HG02943 (cell line): ENCODE data around the gene VTI1A.

Experiments used
- ATAC-seq: cut with Tn5 transposase; IDR thresholded peaks from one replicate; pipeline ENCODE4 v1.9.1; 2021; ENCODE audit warnings: mild to moderate bottlenecking, low read depth, moderate library complexity; ENCODE audit not compliant: unreplicated experiment

VTI1A gene

DNA sequence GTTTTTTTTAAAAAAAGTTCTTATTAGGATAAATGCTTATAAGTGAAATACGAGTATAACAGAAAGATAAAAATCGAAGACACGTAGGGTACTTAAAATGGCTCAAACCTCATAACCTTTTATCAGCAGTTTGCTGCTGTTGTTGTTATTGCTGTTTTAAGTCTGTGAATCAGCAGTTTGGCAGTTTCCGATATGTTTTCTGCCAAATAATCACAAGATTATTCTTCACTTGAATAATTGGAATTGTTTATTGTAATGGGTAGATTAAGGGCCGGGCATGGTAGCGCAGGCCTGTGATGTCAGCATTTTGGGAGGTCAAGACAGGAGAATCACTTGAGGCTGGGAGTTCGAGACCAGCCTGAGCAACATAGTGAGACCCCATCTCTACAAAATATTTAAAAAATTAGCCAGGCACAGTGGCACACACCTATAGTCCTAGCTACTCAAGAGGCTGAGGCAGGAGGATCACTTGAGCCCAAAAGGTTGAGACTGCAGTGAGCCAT, 177.6 kb downstream of the VTI1A start:
- no peak for ATAC-seq

DNA sequence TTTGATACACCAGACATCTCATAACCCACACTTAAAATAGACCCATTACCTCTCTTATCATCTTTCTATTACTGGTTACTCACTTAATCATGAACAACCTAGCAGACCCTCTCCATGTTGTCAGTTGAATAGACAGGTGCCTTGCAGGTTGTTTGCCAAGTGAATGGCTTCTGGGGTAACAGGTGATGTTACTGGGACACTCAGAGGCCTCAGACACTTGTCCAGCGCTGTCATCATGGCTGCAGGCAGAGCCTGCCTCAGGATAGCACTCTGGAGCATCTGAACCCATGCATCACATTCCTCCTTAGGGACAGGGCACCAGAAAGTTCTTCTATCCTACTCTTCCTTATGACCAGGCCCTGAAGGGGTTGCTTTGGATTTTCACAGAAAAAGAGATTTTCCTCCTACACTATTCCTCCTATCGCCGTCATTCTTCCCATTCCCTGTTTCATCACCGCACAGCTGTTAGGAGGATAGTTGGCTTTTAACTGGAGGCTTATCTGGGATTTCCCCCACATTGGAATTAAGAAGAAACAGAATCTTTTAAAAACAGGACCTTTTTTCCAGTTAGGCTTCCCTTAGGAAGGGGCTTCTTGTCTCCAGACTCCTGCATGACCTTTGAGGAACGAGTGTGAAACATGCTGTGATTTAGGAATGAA, 182.1 kb downstream of the VTI1A start:
- no peak for ATAC-seq

DNA sequence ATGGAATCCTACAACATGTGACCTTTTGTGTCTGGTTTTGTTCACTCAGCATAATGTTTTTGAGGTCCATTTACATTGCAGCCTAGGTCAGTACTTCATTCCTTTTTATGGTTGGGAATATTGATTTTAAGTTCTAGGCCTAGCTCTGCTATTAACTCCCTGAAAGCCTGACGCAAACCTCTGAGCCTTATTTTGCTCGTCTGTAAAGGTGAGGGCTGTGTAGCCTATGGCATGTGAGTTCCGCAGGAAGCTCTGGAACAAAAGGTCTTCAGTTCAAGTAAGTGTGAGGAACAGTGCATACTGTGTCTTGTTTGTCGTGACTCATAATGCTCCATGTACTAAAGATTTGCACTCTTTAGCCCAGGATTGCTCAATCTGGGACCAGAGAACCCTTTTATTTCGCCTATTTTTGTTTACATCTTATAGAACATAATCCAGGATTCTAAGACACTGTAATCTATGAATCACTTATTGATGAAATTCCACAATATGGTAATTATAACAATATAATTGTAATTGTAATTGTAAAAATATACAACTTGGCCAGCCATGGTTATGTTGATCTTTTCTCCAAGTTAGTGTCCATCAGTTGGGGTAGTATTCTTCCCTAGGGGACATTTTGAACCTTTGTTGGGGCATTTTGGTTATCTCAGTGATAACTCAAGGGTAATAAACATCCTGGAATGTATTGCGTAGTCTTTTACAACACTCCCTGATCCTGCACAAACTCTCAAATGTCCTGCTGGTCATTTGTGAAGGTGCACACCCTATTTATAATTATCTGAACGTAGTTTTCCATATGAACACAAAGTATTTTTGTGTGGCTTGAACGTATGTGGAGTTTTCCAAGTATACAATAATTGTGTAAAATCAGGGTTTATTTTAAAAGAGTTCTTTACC, 184.7 kb downstream of the VTI1A start:
- ATAC-seq, result no peak

DNA sequence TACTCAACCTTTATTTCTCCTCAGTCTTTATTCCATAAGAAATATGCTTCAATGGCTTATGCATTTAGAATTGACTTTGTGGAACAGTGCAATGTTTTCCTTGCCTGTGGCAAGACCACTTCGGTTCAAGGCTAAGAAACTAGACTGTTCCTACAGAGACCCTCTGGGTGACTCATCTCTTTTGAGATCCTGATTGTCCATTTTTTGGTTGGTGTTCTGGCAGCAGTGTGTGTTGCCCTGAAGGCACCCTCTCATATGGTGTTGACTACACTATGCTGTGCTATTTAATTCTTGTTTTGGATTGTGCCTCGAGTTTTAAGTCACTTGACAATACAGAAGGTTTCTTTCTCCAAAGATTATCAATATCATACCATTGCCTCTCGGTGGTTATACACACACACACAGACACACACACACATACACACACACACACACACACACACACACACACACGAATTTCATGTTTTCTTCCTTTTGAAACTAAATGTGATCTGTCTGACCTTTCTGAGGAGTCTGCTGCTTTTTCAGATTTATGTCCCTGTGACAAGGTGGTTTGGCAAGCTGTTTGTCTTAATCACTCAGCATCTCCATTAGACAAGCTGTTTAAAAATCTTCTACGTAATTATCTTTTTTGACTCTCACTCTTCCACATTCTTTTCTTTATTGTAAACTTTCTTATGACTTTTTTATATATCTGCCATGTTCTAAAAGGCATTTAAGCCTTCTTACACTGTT, 187.2 kb downstream of the VTI1A start:
- ATAC-seq, result no peak

DNA sequence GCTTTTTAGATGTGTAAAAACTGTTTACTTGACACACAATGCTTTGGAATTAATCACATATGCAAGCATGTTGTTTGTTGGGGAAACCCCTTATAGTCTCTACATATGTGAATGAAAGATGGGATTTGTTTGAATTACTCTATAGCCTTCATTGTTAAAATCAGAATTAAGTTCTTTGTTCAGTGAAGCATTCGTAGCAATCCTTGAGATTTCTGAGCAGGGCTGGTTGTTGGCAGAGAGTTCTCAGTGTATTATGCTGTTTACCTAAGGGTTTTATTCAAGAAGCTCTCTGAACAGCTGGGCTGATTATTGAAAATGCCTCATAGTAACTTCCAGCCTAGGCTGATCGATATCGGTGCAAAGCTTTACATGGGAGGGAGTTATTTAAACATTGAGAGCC, 190.9 kb downstream of the VTI1A start:
- no peak for ATAC-seq

DNA sequence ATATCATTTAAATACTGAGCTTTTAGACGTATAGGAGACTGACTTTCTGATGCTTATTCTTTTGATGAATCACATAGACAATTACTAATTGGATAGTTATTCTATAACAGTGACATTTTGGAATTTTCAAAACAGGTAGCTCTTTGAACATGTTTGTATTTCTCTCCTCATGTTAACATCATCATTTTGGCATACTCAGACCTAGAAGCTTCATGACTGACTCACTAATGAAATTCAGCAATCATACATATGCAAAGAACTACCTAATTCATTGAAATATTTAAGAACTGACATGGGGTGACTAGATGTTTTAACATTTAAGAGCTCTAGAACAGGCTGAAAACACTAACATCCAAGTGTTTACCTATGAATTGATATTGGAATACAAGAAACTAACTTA, 192.3 kb downstream of the VTI1A start:
- ATAC-seq, result no peak

DNA sequence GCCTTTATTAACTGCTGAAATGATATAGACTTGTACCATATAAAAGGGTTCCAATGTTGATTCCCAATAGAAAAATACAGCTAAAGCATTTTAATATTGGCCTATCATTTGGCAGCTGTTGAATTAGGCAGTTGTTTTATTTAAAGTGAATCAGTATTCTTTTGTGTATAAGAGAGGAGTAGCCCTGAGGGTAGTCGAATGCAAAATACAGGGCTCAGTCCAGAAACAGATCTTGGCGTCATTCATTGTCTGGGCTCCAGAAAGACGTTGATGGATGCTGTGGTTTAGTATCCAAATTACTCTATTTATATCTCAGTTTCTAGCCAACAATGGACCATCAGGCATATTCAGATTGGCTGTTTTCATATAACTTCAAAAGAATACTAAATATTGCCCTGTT, 193.6 kb downstream of the VTI1A start:
- ATAC-seq, result no peak

DNA sequence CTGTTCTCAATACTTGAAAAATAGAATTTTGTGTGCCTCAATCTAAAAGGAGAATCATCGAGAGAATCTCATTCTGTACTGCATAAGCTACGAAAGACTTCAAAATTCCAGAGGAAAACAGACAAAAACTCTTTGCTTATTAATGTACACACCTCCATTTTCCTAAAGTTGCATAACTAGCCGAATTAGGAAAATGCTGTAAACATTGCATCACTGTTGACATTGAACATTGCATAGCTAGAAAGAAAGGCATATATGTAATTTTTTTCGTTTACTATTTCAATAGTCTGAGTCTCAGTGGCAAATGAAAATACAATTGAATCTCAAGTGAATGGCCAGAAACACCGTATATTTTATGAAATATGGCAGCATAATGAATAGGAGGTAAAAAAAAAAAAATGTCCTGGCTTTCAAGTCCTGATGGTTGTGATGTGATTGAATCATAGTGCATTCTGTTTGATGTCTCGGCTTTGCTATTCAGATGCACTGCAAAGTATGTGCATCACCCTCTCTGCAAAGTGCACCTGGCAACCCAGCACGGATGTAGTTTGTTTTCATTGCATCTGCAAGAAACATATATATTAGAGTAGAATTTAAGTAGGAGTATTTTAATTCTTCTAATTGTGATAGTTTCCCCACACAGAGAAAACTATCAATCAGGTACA, 196.7 kb downstream of the VTI1A start:
- no peak for ATAC-seq

DNA sequence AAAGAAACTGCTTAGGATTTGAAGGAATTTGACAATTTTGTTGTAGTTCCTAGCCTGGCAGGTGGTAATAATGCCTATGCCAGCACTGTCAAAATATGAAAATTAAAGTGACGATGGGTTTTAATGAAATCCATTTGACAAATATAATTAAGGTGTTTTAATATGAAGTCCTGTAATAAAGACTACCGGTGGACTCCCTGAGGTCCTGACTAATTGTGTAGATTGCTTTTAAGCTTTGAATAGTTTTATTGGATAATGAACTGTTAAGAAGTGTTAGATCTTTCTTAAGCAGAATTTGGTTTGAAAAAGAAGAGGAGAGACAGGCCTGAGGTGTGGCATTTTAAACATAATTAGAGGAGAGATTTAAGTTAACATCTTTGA, 197.2 kb downstream of the VTI1A start:
- no peak for ATAC-seq

DNA sequence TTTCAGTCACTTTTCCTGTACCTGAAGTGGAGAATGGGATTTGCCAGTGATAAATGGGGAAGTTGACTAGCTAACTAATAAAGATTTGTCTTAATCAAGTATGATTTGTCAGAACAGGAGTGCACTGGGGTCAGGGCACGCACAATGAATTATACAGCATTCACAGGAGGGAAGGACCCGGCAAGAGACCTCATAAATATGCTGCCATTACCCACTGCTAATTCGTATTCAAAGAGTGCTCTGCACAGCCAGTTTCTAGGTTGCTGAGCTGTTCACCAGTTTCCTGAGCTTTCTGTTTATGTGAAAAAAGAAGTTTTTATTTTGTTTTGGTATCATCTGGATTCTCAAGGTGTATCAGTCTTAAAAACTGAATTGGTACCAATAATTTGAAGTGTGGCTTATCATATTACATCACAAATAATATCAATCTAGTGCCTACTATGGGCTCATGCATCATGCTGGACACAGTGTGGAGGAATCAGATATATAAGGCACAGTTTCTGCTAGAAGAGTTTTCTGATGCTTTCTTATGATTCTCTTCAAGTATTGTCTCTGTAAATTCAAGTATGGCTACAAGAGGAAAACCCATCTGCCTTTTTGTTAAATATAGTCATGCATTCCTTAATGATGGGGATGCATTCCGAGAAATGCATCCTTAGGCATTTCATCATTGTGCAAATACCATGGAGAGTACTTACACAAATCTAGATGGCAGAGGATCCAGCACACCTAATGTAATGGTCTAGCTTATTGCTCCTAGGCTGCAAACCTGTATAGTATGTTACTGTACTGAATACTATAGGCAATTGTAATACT, 202.2 kb downstream of the VTI1A start:
- no peak for ATAC-seq

DNA sequence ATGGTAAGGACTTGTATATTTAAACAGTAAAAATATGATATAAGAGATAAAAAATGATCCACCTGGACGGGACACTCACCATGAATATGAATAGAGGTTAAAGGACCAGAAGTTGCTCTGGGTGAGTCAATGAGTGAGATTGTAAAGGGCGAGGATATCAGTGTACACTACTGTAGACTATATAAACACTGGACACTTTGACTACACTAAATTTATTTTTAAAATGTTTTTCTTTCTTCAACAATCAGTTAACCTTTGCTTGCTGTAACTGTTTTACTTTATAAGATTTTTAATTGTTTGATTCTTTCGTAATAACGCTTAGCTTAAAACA, 202.8 kb downstream of the VTI1A start:
- ATAC-seq, result no peak

DNA sequence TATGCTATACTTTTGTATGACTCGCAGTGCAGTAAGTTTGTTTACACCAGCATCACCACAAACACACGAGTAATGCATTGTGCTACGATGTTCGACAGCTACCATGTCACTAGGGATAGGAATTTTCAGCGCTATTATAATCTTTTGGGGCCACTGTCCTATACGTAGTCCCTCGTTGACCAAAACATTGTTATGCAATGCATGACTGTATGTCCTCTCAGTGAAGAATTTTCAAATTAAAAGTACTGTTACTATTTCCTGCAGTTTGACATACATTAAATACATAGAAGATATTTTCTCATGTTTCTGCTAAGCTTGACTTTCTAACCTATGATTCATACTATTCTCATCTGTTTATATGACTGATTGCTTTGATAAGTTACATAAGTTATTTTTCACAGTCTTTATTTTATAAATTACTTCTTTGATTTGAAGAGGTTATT, 203.6 kb downstream of the VTI1A start:
- no peak for ATAC-seq

DNA sequence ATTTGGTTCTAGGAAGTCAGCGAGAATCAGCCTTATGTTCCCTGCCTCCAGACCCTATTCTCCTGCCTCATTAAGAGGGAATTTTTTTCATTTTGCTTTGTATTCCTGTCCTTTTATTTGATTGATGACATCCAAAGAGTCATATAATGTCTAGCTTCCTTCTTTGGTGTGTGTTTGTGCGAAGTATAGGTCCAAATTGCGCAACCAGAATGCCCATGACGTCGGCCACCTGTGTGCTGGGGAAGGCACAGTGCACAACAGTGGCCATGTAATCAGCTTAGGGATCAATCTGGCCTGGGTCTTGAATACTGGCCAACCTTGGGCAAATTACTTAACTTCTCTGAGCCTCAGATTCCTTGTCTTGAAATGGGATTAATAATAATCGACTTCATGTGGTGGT, 206.2 kb downstream of the VTI1A start:
- ATAC-seq, result no peak

DNA sequence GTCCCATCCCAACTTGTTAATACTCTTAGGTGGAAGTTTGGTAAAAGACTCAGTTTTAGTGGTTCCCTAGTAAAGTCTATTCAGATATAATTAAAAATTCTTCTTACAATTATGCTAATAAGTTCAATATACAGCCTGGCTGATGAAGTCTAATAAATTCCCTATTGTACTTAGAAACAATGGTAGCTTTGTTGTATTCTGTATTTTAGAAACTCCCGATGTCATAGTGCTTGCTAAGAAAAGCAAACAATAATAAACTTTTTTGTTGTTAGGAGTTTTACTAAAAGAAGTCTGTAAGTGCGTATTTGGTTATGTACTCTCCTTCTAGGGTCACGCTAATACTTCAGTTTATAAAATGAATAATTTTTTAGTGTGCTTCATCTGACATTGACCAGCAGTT, 206.8 kb downstream of the VTI1A start:
- no peak for ATAC-seq

DNA sequence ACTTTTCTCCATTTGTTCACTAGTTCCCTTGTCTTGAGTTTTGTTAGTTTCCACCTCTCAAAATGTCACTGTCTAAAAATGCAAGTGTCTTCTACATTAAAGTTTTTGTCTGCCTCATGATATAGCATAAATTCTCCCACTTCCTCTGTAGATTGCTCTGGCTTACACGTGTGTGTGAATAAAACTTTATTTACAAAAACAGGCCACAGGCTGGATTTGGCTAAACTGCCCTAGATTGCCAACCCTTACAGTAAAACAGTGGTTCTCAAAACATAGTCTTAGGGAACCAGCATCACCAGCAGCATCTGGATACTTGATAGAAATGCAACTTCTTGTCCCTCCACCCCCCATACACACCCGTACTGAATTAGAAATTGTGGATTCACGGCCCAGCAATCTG, 207.8 kb downstream of the VTI1A start:
- ATAC-seq, result no peak

DNA sequence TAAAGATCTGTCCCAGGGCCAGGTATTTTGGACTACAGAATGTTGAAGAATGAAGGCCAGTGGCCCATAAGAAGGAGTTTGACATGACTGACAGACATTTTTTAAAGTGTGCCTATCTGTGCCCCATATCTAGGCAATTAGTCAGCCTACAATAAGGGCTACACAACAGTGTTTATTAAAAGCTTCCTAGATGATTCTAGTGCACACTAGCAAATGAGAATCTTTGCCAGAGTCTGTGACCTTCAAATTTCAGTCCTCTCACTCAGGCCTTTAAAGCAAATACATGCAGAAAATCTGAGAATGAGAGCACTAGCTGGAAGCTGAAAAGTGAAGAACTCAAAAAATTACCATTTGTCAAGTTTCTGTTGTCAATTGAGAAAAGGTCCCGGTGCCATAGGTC, 208.7 kb downstream of the VTI1A start:
- ATAC-seq, result no peak

DNA sequence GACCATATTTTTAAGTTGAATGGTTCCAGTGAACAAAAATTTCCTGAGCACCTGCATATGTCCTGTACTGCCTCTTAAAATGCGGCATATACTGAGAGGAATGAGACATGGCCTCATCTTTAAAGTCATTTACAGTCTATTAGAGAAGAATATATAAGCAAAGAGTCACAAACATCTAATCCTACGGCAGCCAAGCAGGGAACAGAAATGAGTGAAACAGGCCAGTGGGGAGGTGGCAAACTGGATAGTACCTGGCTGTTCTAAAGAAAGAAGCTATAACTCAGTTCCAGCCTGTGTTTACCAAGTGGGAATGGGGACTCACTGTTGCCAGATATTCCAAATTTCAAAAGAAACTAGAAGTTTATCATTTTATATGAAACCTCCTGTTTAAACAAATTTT, 211.4 kb downstream of the VTI1A start:
- no peak for ATAC-seq

DNA sequence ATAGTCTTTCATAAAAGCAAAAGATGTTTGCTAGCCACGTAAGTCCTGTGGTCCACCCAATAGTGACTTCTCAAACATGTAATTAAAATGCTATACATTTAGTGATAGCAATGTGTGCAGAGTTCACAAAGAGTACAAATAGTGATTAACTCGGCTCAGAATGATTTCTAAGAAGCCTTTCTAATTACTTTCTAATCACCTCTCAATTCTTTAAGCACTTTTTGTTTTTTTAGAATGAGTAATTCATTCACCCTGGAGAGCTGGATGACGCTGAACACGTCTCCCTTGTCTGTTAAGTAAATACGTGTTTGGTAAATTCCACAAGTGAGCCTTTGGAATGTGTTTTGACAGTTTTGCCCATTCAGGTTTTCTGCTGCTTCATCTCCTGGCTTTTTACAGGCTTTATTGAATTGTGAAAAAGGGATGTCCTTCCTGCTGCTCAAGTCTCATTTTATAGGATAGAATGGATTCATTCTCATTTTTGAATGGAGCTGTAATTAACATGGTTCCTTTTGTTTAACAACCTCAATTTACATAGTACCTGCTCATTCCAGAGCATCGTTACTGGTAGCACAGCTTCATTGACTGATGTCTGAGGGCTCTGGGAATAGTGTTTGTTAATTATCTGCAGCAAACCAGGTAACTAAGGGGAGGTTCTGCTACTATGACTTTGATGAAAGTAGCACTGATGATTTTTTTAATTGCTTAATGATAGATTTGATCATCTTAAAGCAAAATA, 212.1 kb downstream of the VTI1A start:
- ATAC-seq, result no peak
